IMR-90 (cell line): ENCODE data around the gene ANKRD11. TPM values are rescaled to one million over a fixed set of nuclear protein-coding genes. Genes with fewer than 3 reads are reported as not detected.

Experiments used
- ATAC-seq: fragments of 200-7000 bp; cut with Tn5 transposase; 2 replicates; pipeline ENCODE4 v1.9.1; 2020; ENCODE audit warnings: low read depth, mild to moderate bottlenecking, moderate library complexity
- BruUV-seq: library from RNA; stranded (reverse); fragments of 400-500 nt; replicated peaks from 2 replicates; lab custom pipeline; 2021; lab: Mats Ljungman, UMichigan
- CTCF ChIA-PET: fragments of 300-600 bp; formaldehyde crosslinking; extraction: SDS; loops from one replicate; lab custom pipeline; 2021; ENCODE audit warnings: antibody characterized with exemption; lab: Yijun Ruan, JAX
- POLR2A ChIA-PET: fragments of 300-600 bp; sonication (Branson Sonifier 250); formaldehyde crosslinking; loops from one replicate; lab custom pipeline; 2022; ENCODE audit warnings: antibody characterized with exemption; ENCODE audit not compliant: unreplicated experiment; lab: Charles Lee
- DNase-seq: peaks from one replicate; pipeline ENCODE4 v3.0.0; 2013
- H2AFZ ChIP-seq: replicated peaks from 2 replicates; pipeline ENCODE3; 2013; ENCODE audit warnings: low read length, mild to moderate bottlenecking; ENCODE audit not compliant: poor library complexity
- H2AK5ac ChIP-seq: 2 replicates; pipeline ENCODE4 v1.6.1; 2013; ENCODE audit warnings: low read depth, low read length, inconsistent platforms
- H2AK9ac ChIP-seq: replicated peaks from 2 replicates; pipeline ENCODE3; 2013; ENCODE audit warnings: mild to moderate bottlenecking, low read depth, low read length, moderate library complexity; ENCODE audit not compliant: poor library complexity
- H2BK120ac ChIP-seq: 2 replicates; pipeline ENCODE4 v1.6.1; 2013; ENCODE audit warnings: low read depth, low read length, inconsistent platforms
- H2BK15ac ChIP-seq: 3 replicates; pipeline ENCODE4 v1.6.1; 2013; ENCODE audit warnings: low read depth, low read length, inconsistent platforms
- H2BK20ac ChIP-seq: 2 replicates; pipeline ENCODE4 v1.6.1; 2013; ENCODE audit warnings: low read depth, mild to moderate bottlenecking, inconsistent platforms, low read length, moderate library complexity
- H2BK5ac ChIP-seq: 2 replicates; pipeline ENCODE4 v1.6.1; 2013; ENCODE audit warnings: mild to moderate bottlenecking, low read depth, low read length, inconsistent platforms; ENCODE audit not compliant: poor library complexity, severe bottlenecking
- H3K14ac ChIP-seq: replicated peaks from 2 replicates; pipeline ENCODE4 v1.6.1; 2013; ENCODE audit warnings: low read depth, low read length, inconsistent platforms
- H3K18ac ChIP-seq: 2 replicates; pipeline ENCODE4 v1.6.1; 2013; ENCODE audit warnings: low read depth, low read length, control low read depth
- H3K23ac ChIP-seq: 2 replicates; pipeline ENCODE4 v1.6.1; 2013; ENCODE audit warnings: low read depth, low read length, inconsistent platforms
- H3K27ac ChIP-seq: 2 replicates; pipeline ENCODE4 v1.5.1; 2013; ENCODE audit warnings: mild to moderate bottlenecking, control low read depth, low read length; ENCODE audit not compliant: insufficient read depth
- H3K27me3 ChIP-seq: 2 replicates; pipeline ENCODE4 v1.6.1; 2013; ENCODE audit warnings: low read length; ENCODE audit not compliant: control insufficient read depth, insufficient read depth
- H3K36me3 ChIP-seq: 2 replicates; pipeline ENCODE4 v1.6.1; 2013; ENCODE audit warnings: low read length, mixed read lengths; ENCODE audit not compliant: control insufficient read depth, insufficient read depth
- H3K4ac ChIP-seq: 2 replicates; pipeline ENCODE4 v1.6.1; 2013; ENCODE audit warnings: low read depth, low read length, inconsistent platforms
- H3K4me1 ChIP-seq: 2 replicates; pipeline ENCODE4 v1.6.1; 2013; ENCODE audit warnings: low read length, mixed read lengths; ENCODE audit not compliant: control insufficient read depth, insufficient read depth
- H3K4me2 ChIP-seq: 2 replicates; pipeline ENCODE4 v1.6.1; 2013; ENCODE audit warnings: low read depth, mild to moderate bottlenecking, control low read depth, low read length, moderate library complexity
- H3K4me3 ChIP-seq: 2 replicates; pipeline ENCODE4 v1.5.1; 2013; ENCODE audit warnings: low read depth, mild to moderate bottlenecking, control low read depth, low read length, moderate library complexity; ENCODE audit not compliant: insufficient read depth
- H3K56ac ChIP-seq: 2 replicates; pipeline ENCODE4 v1.6.1; 2013; ENCODE audit warnings: low read length, inconsistent platforms; ENCODE audit not compliant: insufficient read depth; ENCODE audit errors: extremely low read depth
- H3K79me1 ChIP-seq, 2 experiments: 2 replicates each; pipeline ENCODE4 v1.6.1; 2013; ENCODE audit warnings: low read length in 2 of 2, inconsistent platforms in 1 of 2, low read depth in 1 of 2
- H3K9ac ChIP-seq: 2 replicates; pipeline ENCODE4 v1.6.1; 2013; ENCODE audit warnings: low read depth, low read length, control low read depth
- H3K9me1 ChIP-seq: 2 replicates; pipeline ENCODE4 v1.6.1; 2013; ENCODE audit warnings: low read length, inconsistent platforms; ENCODE audit not compliant: insufficient read depth
- H3K9me3 ChIP-seq: 2 replicates; pipeline ENCODE4 v1.6.1; 2013; ENCODE audit warnings: low read length; ENCODE audit not compliant: control insufficient read depth, insufficient read depth
- H4K20me1 ChIP-seq: 2 replicates; pipeline ENCODE4 v1.6.1; 2013; ENCODE audit warnings: low read length, inconsistent platforms; ENCODE audit not compliant: insufficient read depth
- H4K5ac ChIP-seq: 2 replicates; pipeline ENCODE4 v1.6.1; 2013; ENCODE audit warnings: mild to moderate bottlenecking, low read depth, low read length, control low read depth
- H4K8ac ChIP-seq, 2 experiments: 2 replicates each; pipeline ENCODE4 v1.6.1; 2013; ENCODE audit warnings: low read depth in 2 of 2, low read length in 2 of 2, control low read depth in 1 of 2, inconsistent platforms in 1 of 2
- H4K91ac ChIP-seq: 2 replicates; pipeline ENCODE4 v1.6.1; 2013; ENCODE audit warnings: low read depth, low read length, inconsistent platforms; ENCODE audit not compliant: insufficient read depth
- BHLHE40 ChIP-seq: fragments of 150-350 bp; IDR thresholded peaks from 2 replicates; pipeline ENCODE4 v1.6.1; 2016; ENCODE audit warnings: mild to moderate bottlenecking, low read depth, low read length
- CEBPB ChIP-seq: IDR thresholded peaks from 2 replicates; pipeline ENCODE4 v1.6.1; 2012; ENCODE audit warnings: low read depth, low read length, improper control_type of control experiment
- CHD1 ChIP-seq: IDR thresholded peaks from 2 replicates; pipeline ENCODE4 v1.6.1; 2012; ENCODE audit warnings: low read depth, low read length, improper control_type of control experiment
- FOS ChIP-seq: fragments of 150-350 bp; IDR thresholded peaks from 2 replicates; pipeline ENCODE4 v1.6.1; 2016; ENCODE audit warnings: low read depth, low read length
- MAFK ChIP-seq: IDR thresholded peaks from 2 replicates; pipeline ENCODE4 v1.6.1; 2012; ENCODE audit warnings: low read depth, low read length, improper control_type of control experiment
- MAZ ChIP-seq: IDR thresholded peaks from 2 replicates; pipeline ENCODE4 v1.6.1; 2012; ENCODE audit warnings: low read depth, mild to moderate bottlenecking, low read length, improper control_type of control experiment, moderate library complexity, borderline replicate concordance
- MXI1 ChIP-seq: IDR thresholded peaks from 2 replicates; pipeline ENCODE4 v1.6.1; 2012; ENCODE audit warnings: low read depth, mild to moderate bottlenecking, low read length, moderate library complexity, borderline replicate concordance
- NFE2L2 ChIP-seq: fragments of 150-350 bp; IDR thresholded peaks from 2 replicates; pipeline ENCODE4 v1.6.1; 2016; ENCODE audit warnings: low read depth, mild to moderate bottlenecking, low read length
- POLR2A ChIP-seq: IDR thresholded peaks from 2 replicates; pipeline ENCODE4 v1.6.1; 2012; ENCODE audit warnings: mild to moderate bottlenecking, low read depth, low read length
- RAD21 ChIP-seq: IDR thresholded peaks from 2 replicates; pipeline ENCODE4 v1.6.1; 2012; ENCODE audit warnings: low read length, improper control_type of control experiment
- RCOR1 ChIP-seq: IDR thresholded peaks from 2 replicates; pipeline ENCODE4 v1.6.1; 2012; ENCODE audit warnings: mild to moderate bottlenecking, low read length, improper control_type of control experiment; ENCODE audit not compliant: insufficient replicate concordance
- RFX5 ChIP-seq: IDR thresholded peaks from 2 replicates; pipeline ENCODE4 v1.8.0; 2012; ENCODE audit warnings: low read depth, mild to moderate bottlenecking, low read length, moderate library complexity
- SMC3 ChIP-seq: fragments of 150-350 bp; IDR thresholded peaks from 2 replicates; pipeline ENCODE4 v1.6.1; 2016; ENCODE audit warnings: low read depth, mild to moderate bottlenecking, antibody characterized with exemption, low read length, moderate library complexity
- WGBS, 2 experiments: methylation state at CpG; one replicate each; pipeline versions ENCODE4 v1.1.5 to v1.1.7; 2013; ENCODE audit warnings: missing lambda C conversion rate in 2 of 2; ENCODE audit not compliant: insufficient read length in 1 of 2; ENCODE audit errors: extremely low coverage in 2 of 2; 5-methylcytosine and 5-hydroxymethylcytosine counted together
- dilution Hi-C: fragments of 300-500 bp; cut with HindIII; formaldehyde crosslinking; loops from one replicate; pipeline ENCODE4 v1.14.3; 2018; ENCODE audit warnings: low sequenced_read_pairs; ENCODE audit not compliant: unreplicated experiment
- in situ Hi-C: fragments of 300-500 bp; cut with MboI; formaldehyde crosslinking; loops from 3 replicates; pipeline ENCODE4 v1.14.3; 2019; ENCODE audit warnings: low sequenced_read_pairs, inconsistent platforms, mixed read lengths
- intact Hi-C: fragments of 100-400 bp; cut with micrococcal nuclease; formaldehyde crosslinking; loops from 2 replicates; pipeline ENCODE4 v1.10.0; 2022
- polyA plus RNA-seq, 3 experiments: library from polyadenylated mRNA; depleted of rRNA; stranded (reverse); fragments of >200 nt; gene quantifications; 2 replicates each; pipeline ENCODE4 v1.2.3, GENCODE V29; 2012; ENCODE audit warnings: low replicate concordance in 1 of 3
- total RNA-seq: library from RNA; depleted of rRNA; stranded (reverse); fragments of >200 nt; gene quantifications from 2 replicates; pipeline ENCODE4 v1.2.3, GENCODE V29; 2012
- TF ChIP-seq, protein P1 (sequence below): fragments of 150-350 bp; IDR thresholded peaks from 2 replicates; pipeline ENCODE4 v1.6.1; 2017; ENCODE audit warnings: mild to moderate bottlenecking, antibody characterized with exemption, low read length, low read depth
- TF ChIP-seq, protein P2 (sequence below): conservative IDR thresholded peaks from 2 replicates; pipeline ENCODE4 v1.5.1; 2012; ENCODE audit warnings: mild to moderate bottlenecking, low read depth, low read length, improper control_type of control experiment
- TF ChIP-seq, protein P3 (sequence below): fragments of 150-350 bp; IDR thresholded peaks from 2 replicates; pipeline ENCODE4 v1.6.1; 2016; ENCODE audit warnings: low read depth, mild to moderate bottlenecking, low read length, moderate library complexity, borderline replicate concordance

The ANKRD11 gene
- total and polyA plus RNA-seq, 2 of the 4 experiments (the other 2 are of a cell fraction) = 46.8 to 71.9 TPM

DNA sequence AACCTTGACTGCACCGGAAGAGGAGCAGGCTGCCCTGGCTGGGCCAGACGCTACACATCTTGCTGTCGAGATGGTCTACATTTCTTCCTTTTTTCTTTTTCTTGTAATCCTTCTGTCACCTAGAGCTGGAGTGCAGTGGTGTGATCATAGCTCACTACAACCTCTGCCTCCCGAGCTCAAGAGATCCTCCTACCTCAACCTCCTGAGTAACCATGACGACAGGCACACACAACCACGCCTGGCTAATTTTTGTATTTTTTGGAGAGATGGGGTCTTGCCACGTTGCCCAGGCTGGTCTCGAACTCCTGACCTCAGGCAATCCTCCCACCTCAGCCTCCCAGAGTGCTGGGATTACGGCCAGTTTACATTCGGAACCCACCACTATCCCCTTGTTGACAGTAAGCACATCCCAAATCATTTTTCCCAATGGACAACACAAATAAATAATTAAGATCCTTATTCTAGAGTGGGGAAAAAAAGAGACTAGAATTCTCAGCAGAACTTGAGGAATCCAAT lies 79.0 kb downstream of the ANKRD11 start:
- Histone ChIP-seq H3K9me3 (no peaks in the 10 kb centered on the region), H3K9ac (no peak overlapping the region), H2BK20ac (no peak overlapping the region), H3K18ac (no peak overlapping the region), H3K56ac (no peak overlapping the region), H3K4me3 (no peak overlapping the region), H4K5ac (no peak overlapping the region), H2BK5ac (no peak overlapping the region), H2AFZ (no peak overlapping the region), H3K23ac (no peak overlapping the region), H2BK15ac (no peak overlapping the region), H3K36me3 (no peaks in the 10 kb centered on the region), H2AK9ac (no peak overlapping the region), H4K91ac (no peak overlapping the region), H3K27ac (no peak overlapping the region), H3K4ac (no peak overlapping the region), H3K14ac (no peak overlapping the region), H3K9me1 (peaks cover 50% of the 10 kb centered on the region), H3K27me3 (no peaks in the 10 kb centered on the region), H4K8ac (no peak overlapping the region), H3K4me2 (no peak overlapping the region), H3K4me1 (peaks cover 30% of the 10 kb centered on the region), H2BK120ac (no peak overlapping the region), H2AK5ac (no peak overlapping the region), H4K20me1 (peaks cover 100% of the 10 kb centered on the region), H3K79me1 (peaks cover 0 to 88% of the 10 kb centered on the region in 2 experiments; a peak in 3 of 4 replicates)
- 100% methylated on average over 1 of the region's 10 CpGs; no CpG with 5 or more reads in 1 of the 2 experiments for WGBS, 2 experiments
- ChIA-PET POLR2A (no interaction called here), CTCF (no interaction called here)
- dilution Hi-C loops = no loop called here
- ATAC-seq (no peak), DNase-seq (no peak)
- intact Hi-C loops = no loop called here
- BruUV-seq = no TSS peak
- in situ Hi-C loops = no loop called here
- TF ChIP-seq RCOR1 (no peak), BHLHE40 (no peak), RFX5 (no peak), POLR2A (no peak), RAD21 (no peak), MAZ (no peak), MXI1 (no peak), NFE2L2 (no peak), SMC3 (no peak), CEBPB (no peak), MAFK (no peak), FOS (no peak), CHD1 (no peak)
- TF ChIP-seq, protein P1, sequence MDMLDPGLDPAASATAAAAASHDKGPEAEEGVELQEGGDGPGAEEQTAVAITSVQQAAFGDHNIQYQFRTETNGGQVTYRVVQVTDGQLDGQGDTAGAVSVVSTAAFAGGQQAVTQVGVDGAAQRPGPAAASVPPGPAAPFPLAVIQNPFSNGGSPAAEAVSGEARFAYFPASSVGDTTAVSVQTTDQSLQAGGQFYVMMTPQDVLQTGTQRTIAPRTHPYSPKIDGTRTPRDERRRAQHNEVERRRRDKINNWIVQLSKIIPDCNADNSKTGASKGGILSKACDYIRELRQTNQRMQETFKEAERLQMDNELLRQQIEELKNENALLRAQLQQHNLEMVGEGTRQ = no peak
- TF ChIP-seq, protein P2, sequence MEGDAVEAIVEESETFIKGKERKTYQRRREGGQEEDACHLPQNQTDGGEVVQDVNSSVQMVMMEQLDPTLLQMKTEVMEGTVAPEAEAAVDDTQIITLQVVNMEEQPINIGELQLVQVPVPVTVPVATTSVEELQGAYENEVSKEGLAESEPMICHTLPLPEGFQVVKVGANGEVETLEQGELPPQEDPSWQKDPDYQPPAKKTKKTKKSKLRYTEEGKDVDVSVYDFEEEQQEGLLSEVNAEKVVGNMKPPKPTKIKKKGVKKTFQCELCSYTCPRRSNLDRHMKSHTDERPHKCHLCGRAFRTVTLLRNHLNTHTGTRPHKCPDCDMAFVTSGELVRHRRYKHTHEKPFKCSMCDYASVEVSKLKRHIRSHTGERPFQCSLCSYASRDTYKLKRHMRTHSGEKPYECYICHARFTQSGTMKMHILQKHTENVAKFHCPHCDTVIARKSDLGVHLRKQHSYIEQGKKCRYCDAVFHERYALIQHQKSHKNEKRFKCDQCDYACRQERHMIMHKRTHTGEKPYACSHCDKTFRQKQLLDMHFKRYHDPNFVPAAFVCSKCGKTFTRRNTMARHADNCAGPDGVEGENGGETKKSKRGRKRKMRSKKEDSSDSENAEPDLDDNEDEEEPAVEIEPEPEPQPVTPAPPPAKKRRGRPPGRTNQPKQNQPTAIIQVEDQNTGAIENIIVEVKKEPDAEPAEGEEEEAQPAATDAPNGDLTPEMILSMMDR = no peak
- TF ChIP-seq, protein P3, sequence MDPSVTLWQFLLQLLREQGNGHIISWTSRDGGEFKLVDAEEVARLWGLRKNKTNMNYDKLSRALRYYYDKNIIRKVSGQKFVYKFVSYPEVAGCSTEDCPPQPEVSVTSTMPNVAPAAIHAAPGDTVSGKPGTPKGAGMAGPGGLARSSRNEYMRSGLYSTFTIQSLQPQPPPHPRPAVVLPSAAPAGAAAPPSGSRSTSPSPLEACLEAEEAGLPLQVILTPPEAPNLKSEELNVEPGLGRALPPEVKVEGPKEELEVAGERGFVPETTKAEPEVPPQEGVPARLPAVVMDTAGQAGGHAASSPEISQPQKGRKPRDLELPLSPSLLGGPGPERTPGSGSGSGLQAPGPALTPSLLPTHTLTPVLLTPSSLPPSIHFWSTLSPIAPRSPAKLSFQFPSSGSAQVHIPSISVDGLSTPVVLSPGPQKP = no peak
